OCI-LY7 (cell line): ENCODE results near the gene UHMK1.

Experiments used
- CTCF ChIP-seq: fragments of 200-600 bp; sonication (generic); conservative IDR thresholded peaks from 2 replicates; pipeline ENCODE4 v1.5.1; 2014; ENCODE audit warnings: mild to moderate bottlenecking, antibody characterized with exemption, low read length, moderate library complexity, mixed read lengths
- EZH2phosphoT487 ChIP-seq: fragments of 200-600 bp; sonication (generic); IDR thresholded peaks from 2 replicates; pipeline ENCODE4 v1.6.1; 2018; ENCODE audit warnings: low read depth, borderline replicate concordance, mild to moderate bottlenecking, mixed run types, antibody characterized with exemption, low read length, moderate library complexity, mixed read lengths

- no peak for TF ChIP-seq CTCF
- TF ChIP-seq EZH2phosphoT487: no peak
These were observed 38.9 kb downstream of the UHMK1 start for GRCh38 chr1:162536511-162536910.
